ENCODE data around the gene PPP2R5E. TPM values are rescaled to one million over a fixed set of nuclear protein-coding genes. Genes with fewer than 3 reads are reported as not detected.
"Not testable (repeated sequence)": the region's sequence is repeated elsewhere in the genome, so short reads cannot be mapped to it uniquely, and the experiment has no call there.

Gene PPP2R5E
- total RNA-seq, result 10 to 100 TPM; 16.8 to 23.7 (median 20.4) TPM

- Histone ChIP-seq H3K27me3 (no peaks in the 10 kb centered on the region), H3K9me3 (no peaks in the 10 kb centered on the region)
- peak in 2 of 3 donors; percentile 30 to 53 for TF ChIP-seq POLR2AphosphoS5 (IDR thresholded peaks at IDR 0.05)
- TF ChIP-seq POLR2A (IDR thresholded peaks at IDR 0.05), result peak in 1 of 2 donors; percentile 76
- no peak for TF ChIP-seq EP300 (IDR thresholded peaks at IDR 0.05)
These were observed at the start of gene PPP2R5E for GRCh38 chr14:63543000-63543825. Gene PPP2R5E (minus strand): TSS chr14:63543377. CDS start chr14:63539685, 3,692 bp downstream.

GRCh38 chr14:63583046-63583445 is 39.9 kb upstream of the PPP2R5E start:
- not testable (repeated sequence) for DNase-seq (ENCODE audit: low spot score in 2 of 2); H3K4me1 ChIP-seq; H3K4me3 ChIP-seq; H3K9me3 ChIP-seq; H3K27ac ChIP-seq; H3K36me3 ChIP-seq; H3K27me3 ChIP-seq
- WGBS, result 85% methylated on average over 8 of the region's 8 CpGs

More at GRCh38 chr14:63543000-63543825, at the start of gene PPP2R5E:
- Histone ChIP-seq H3K4me3 (peak within 1 kb of the TSS; percentile 99), H3K27ac (peak within 1 kb of the TSS; percentile 91), H3K4me1 (peaks cover 23% of the 10 kb centered on the region), H3K36me3 (peaks cover 16% of the 10 kb centered on the region)
- WGBS, result under 1% methylated on average over 67 of the region's 78 CpGs
- DNase-seq (ENCODE audit: low spot score in 2 of 2), result peak; percentile 98 to 99

- WGBS, result 58% methylated on average over 4 of the region's 4 CpGs
- TF ChIP-seq CTCF (IDR thresholded peaks at IDR 0.05) (no peak), POLR2AphosphoS5 (IDR thresholded peaks at IDR 0.05) (no peak), EP300 (IDR thresholded peaks at IDR 0.05) (no peak), POLR2A (IDR thresholded peaks at IDR 0.05) (no peak)
These were observed 38.3 kb upstream of the PPP2R5E start for GRCh38 chr14:63581491-63581890.

GRCh38 chr14:63578300-63578699 is 35.1 kb upstream of the PPP2R5E start:
- TF ChIP-seq POLR2A (IDR thresholded peaks at IDR 0.05) (no peak), POLR2AphosphoS5 (IDR thresholded peaks at IDR 0.05) (no peak), CTCF (IDR thresholded peaks at IDR 0.05) (no peak), EP300 (IDR thresholded peaks at IDR 0.05) (no peak)

More at GRCh38 chr14:63581491-63581890, 38.3 kb upstream of the PPP2R5E start:
- no peaks in the 10 kb centered on the region for H3K27me3 ChIP-seq
- DNase-seq (ENCODE audit: low spot score in 2 of 2), result no peak
- no peaks in the 10 kb centered on the region for H3K9me3 ChIP-seq
- H3K4me3 ChIP-seq, result no peak overlapping the region
- H3K36me3 ChIP-seq, result no peaks in the 10 kb centered on the region
- no peak overlapping the region for H3K27ac ChIP-seq
- no peaks in the 10 kb centered on the region for H3K4me1 ChIP-seq

GRCh38 chr14:63573581-63573980 is 30.4 kb upstream of the PPP2R5E start:
- Histone ChIP-seq H3K27ac (no peak overlapping the region), H3K4me3 (no peak overlapping the region), H3K4me1 (no peaks in the 10 kb centered on the region), H3K36me3 (no peaks in the 10 kb centered on the region), H3K27me3 (no peaks in the 10 kb centered on the region), H3K9me3 (no peaks in the 10 kb centered on the region)
- no peak for TF ChIP-seq EP300 (IDR thresholded peaks at IDR 0.05)
- no peak for TF ChIP-seq CTCF (IDR thresholded peaks at IDR 0.05)
- no peak for TF ChIP-seq POLR2A (IDR thresholded peaks at IDR 0.05)
- TF ChIP-seq POLR2AphosphoS5 (IDR thresholded peaks at IDR 0.05), result no peak
- DNase-seq (ENCODE audit: low spot score in 2 of 2), result no peak
- WGBS, result 64% methylated on average over 4 of the region's 4 CpGs

More at GRCh38 chr14:63578300-63578699, 35.1 kb upstream of the PPP2R5E start:
- no peak overlapping the region for H3K4me3 ChIP-seq
- no peak for DNase-seq (ENCODE audit: low spot score in 2 of 2)
- no peaks in the 10 kb centered on the region for H3K9me3 ChIP-seq
- 94% methylated on average over 1 of the region's 1 CpG for WGBS
- H3K36me3 ChIP-seq, result no peaks in the 10 kb centered on the region
- no peaks in the 10 kb centered on the region for H3K4me1 ChIP-seq
- no peaks in the 10 kb centered on the region for H3K27me3 ChIP-seq
- no peak overlapping the region for H3K27ac ChIP-seq

GRCh38 chr14:63565448-63565847 is 22.3 kb upstream of the PPP2R5E start:
- Histone ChIP-seq H3K36me3 (no peaks in the 10 kb centered on the region), H3K4me3 (no peak overlapping the region), H3K27ac (no peak overlapping the region), H3K4me1 (no peaks in the 10 kb centered on the region), H3K27me3 (no peaks in the 10 kb centered on the region), H3K9me3 (no peaks in the 10 kb centered on the region)
- no peak for DNase-seq (ENCODE audit: low spot score in 2 of 2)
- 79% methylated on average over 3 of the region's 3 CpGs for WGBS
- TF ChIP-seq POLR2A (IDR thresholded peaks at IDR 0.05), result no peak
- no peak for TF ChIP-seq EP300 (IDR thresholded peaks at IDR 0.05)
- no peak for TF ChIP-seq CTCF (IDR thresholded peaks at IDR 0.05)
- no peak for TF ChIP-seq POLR2AphosphoS5 (IDR thresholded peaks at IDR 0.05)

All from suprapubic skin (tissue), 4 donors.